Activated CD4-positive, alpha-beta memory T cell treated with anti-CD3 and anti-CD28 coated beads, Interleukin-2, amount 10 ng/mL, durations not matched to agents 7 days and 5 days (primary cell): ENCODE results near the gene TOP1. TPM values are rescaled to one million over a fixed set of nuclear protein-coding genes. Genes with fewer than 3 reads are reported as not detected.
"Not testable (repeated sequence)": the region's sequence is repeated elsewhere in the genome, so short reads cannot be mapped to it uniquely, and the experiment has no call there.

Source experiments
- CTCF ChIA-PET: fragments of 350-600 bp; sonication (Branson Sonifier 250); formaldehyde crosslinking; loops from one replicate; lab custom pipeline; 2021; ENCODE audit warnings: antibody characterized with exemption, inconsistent platforms; lab: Charles Lee
- POLR2A ChIA-PET: fragments of 350-600 bp; sonication (Branson Sonifier 250); formaldehyde crosslinking; loops from one replicate; lab custom pipeline; 2021; ENCODE audit warnings: antibody characterized with exemption; lab: Charles Lee
- DNase-seq: peaks from one replicate; pipeline ENCODE4 v3.0.0-alpha.2; 2020
- H3K27ac Mint-ChIP-seq: one replicate; pipeline ENCODE4 v1.8.0; 2021; ENCODE audit warnings: mild to moderate bottlenecking, mixed read lengths
- H3K27me3 Mint-ChIP-seq: one replicate; pipeline ENCODE4 v1.8.0; 2021; ENCODE audit warnings: mixed read lengths
- H3K36me3 Mint-ChIP-seq: one replicate; pipeline ENCODE4 v1.8.0; 2021; ENCODE audit warnings: low read depth, mixed read lengths
- H3K4me1 Mint-ChIP-seq: one replicate; pipeline ENCODE4 v1.8.0; 2021; ENCODE audit warnings: mixed read lengths
- H3K4me3 Mint-ChIP-seq: one replicate; pipeline ENCODE4 v1.8.0; 2021; ENCODE audit warnings: mild to moderate bottlenecking, mixed read lengths
- H3K9me3 Mint-ChIP-seq: one replicate; pipeline ENCODE4 v1.8.0; 2021; ENCODE audit warnings: mixed read lengths
- total RNA-seq, 2 experiments: library from RNA; stranded (reverse); gene quantifications; one replicate each; pipeline ENCODE4 v1.2.3, GENCODE V29; 2021

Gene TOP1
- total RNA-seq, 2 experiments from 2014 or later = 67.5 to 68.0 TPM

- no peaks in the 10 kb centered on the region for H3K27me3 Mint-ChIP-seq
- CTCF ChIA-PET = interaction anchor here (1.0 to 9.2 kb wide), 15 partner anchors 8 to 164 kb away, joined by 3 to 252 read pairs (median 19); no protein-coding TSS in a partner anchor
- H3K36me3 Mint-ChIP-seq = no peaks in the 10 kb centered on the region
Measured at GRCh38 chr20:40992349-40993113, 36.1 kb upstream of the TOP1 start.

GRCh38 chr20:40993794-40994540, 34.7 kb upstream of the TOP1 start:
- H3K9me3 Mint-ChIP-seq = no peaks in the 10 kb centered on the region
- no peaks in the 10 kb centered on the region for H3K36me3 Mint-ChIP-seq
- ChIA-PET POLR2A (no interaction called here), CTCF (interaction anchor here (4.1 to 9.2 kb wide), 2 partner anchors 25 to 102 kb away, joined by 25 to 252 read pairs; no protein-coding TSS in a partner anchor)
- H3K4me1 Mint-ChIP-seq = peaks cover 23% of the 10 kb centered on the region
- no peak overlapping the region for H3K27ac Mint-ChIP-seq
- no peak for DNase-seq
- no peaks in the 10 kb centered on the region for H3K27me3 Mint-ChIP-seq
- no peak overlapping the region for H3K4me3 Mint-ChIP-seq

More at GRCh38 chr20:40992349-40993113, 36.1 kb upstream of the TOP1 start:
- Mint-ChIP-seq H3K4me3 (no peak overlapping the region), H3K9me3 (no peaks in the 10 kb centered on the region), H3K4me1 (peaks cover 24% of the 10 kb centered on the region), H3K27ac (no peak overlapping the region)
- POLR2A ChIA-PET = interaction anchor here (1.0 to 3.0 kb wide), 5 partner anchors 10 to 165 kb away, joined by 3 to 15 read pairs (median 11); no protein-coding TSS in a partner anchor
- no peak for DNase-seq

- ChIA-PET CTCF (no interaction called here), POLR2A (no interaction called here)
- no peak overlapping the region for H3K27ac Mint-ChIP-seq
- no peak for DNase-seq
- H3K9me3 Mint-ChIP-seq = no peaks in the 10 kb centered on the region
- peaks cover 10% of the 10 kb centered on the region for H3K4me1 Mint-ChIP-seq
- H3K36me3 Mint-ChIP-seq = no peaks in the 10 kb centered on the region
- no peak overlapping the region for H3K4me3 Mint-ChIP-seq
- no peaks in the 10 kb centered on the region for H3K27me3 Mint-ChIP-seq
Measured at GRCh38 chr20:40996326-40996725, 32.3 kb upstream of the TOP1 start.

- H3K4me1 Mint-ChIP-seq = peaks cover 3% of the 10 kb centered on the region
- H3K36me3 Mint-ChIP-seq = no peaks in the 10 kb centered on the region
- H3K9me3 Mint-ChIP-seq = no peaks in the 10 kb centered on the region
- ChIA-PET CTCF (no interaction called here), POLR2A (no interaction called here)
- no peak overlapping the region for H3K4me3 Mint-ChIP-seq
- no peak for DNase-seq
- H3K27ac Mint-ChIP-seq = no peak overlapping the region
- no peaks in the 10 kb centered on the region for H3K27me3 Mint-ChIP-seq
Measured at GRCh38 chr20:40997116-40997515, 31.5 kb upstream of the TOP1 start.

- ChIA-PET POLR2A (no interaction called here), CTCF (interaction anchor here (3.9 kb wide), 1 partner anchor 9 kb away, joined by 37 read pairs; no protein-coding TSS in a partner anchor)
- Mint-ChIP-seq H3K27ac (no peak overlapping the region), H3K9me3 (no peaks in the 10 kb centered on the region), H3K4me3 (no peak overlapping the region), H3K36me3 (peaks cover 3% of the 10 kb centered on the region), H3K4me1 (peaks cover 26% of the 10 kb centered on the region), H3K27me3 (no peaks in the 10 kb centered on the region)
- DNase-seq = no peak
Measured at GRCh38 chr20:40999841-41000240, 28.8 kb upstream of the TOP1 start.

- Mint-ChIP-seq H3K9me3 (no peaks in the 10 kb centered on the region), H3K4me1 (peaks cover 33% of the 10 kb centered on the region), H3K27me3 (no peaks in the 10 kb centered on the region), H3K4me3 (no peak overlapping the region), H3K27ac (no peak overlapping the region), H3K36me3 (peaks cover 3% of the 10 kb centered on the region)
- ChIA-PET CTCF (interaction anchor here (3.9 kb wide), 1 partner anchor 9 kb away, joined by 37 read pairs; no protein-coding TSS in a partner anchor), POLR2A (no interaction called here)
- DNase-seq = no peak
Measured at GRCh38 chr20:41000628-41001027, 28.0 kb upstream of the TOP1 start.

- Mint-ChIP-seq H3K27me3 (no peaks in the 10 kb centered on the region), H3K4me1 (peaks cover 36% of the 10 kb centered on the region), H3K36me3 (peaks cover 3% of the 10 kb centered on the region), H3K4me3 (no peak overlapping the region), H3K9me3 (no peaks in the 10 kb centered on the region), H3K27ac (no peak overlapping the region)
- ChIA-PET CTCF (interaction anchor here (3.9 kb wide), 1 partner anchor 10 kb away, joined by 37 read pairs; no protein-coding TSS in a partner anchor), POLR2A (interaction anchor here (0.7 to 1.8 kb wide), 4 partner anchors 10 to 141 kb away, joined by 3 to 13 read pairs (median 5); no protein-coding TSS in a partner anchor)
- DNase-seq = no peak
Measured at GRCh38 chr20:41001497-41001896, 27.1 kb upstream of the TOP1 start.

- ChIA-PET POLR2A (interaction anchor here (0.9 to 1.8 kb wide), 5 partner anchors 11 to 139 kb away, joined by 3 to 13 read pairs (median 5); partner anchors contain the start of gene TOP1), CTCF (interaction anchor here (0.7 to 3.9 kb wide), 2 partner anchors 12 to 92 kb away, joined by 4 to 37 read pairs; no protein-coding TSS in a partner anchor)
- H3K4me3 Mint-ChIP-seq = peak overlapping the region; percentile 54
- H3K9me3 Mint-ChIP-seq = peaks cover 2% of the 10 kb centered on the region
- no peaks in the 10 kb centered on the region for H3K27me3 Mint-ChIP-seq
- peaks cover 5% of the 10 kb centered on the region for H3K36me3 Mint-ChIP-seq
- peak overlapping the region; percentile 99 for H3K27ac Mint-ChIP-seq
- H3K4me1 Mint-ChIP-seq = peaks cover 46% of the 10 kb centered on the region
- DNase-seq = no peak
Measured at GRCh38 chr20:41002842-41003142, 25.8 kb upstream of the TOP1 start.

GRCh38 chr20:41003143-41003935, 25.3 kb upstream of the TOP1 start:
- ChIA-PET CTCF (interaction anchor here (0.7 to 3.9 kb wide), 2 partner anchors 12 to 91 kb away, joined by 4 to 37 read pairs; no protein-coding TSS in a partner anchor), POLR2A (interaction anchor here (1.1 to 1.8 kb wide), 3 partner anchors 12 to 139 kb away, joined by 3 to 13 read pairs (median 6); partner anchors contain the start of gene TOP1)
- Mint-ChIP-seq H3K4me1 (peaks cover 51% of the 10 kb centered on the region), H3K9me3 (peaks cover 3% of the 10 kb centered on the region), H3K36me3 (peaks cover 9% of the 10 kb centered on the region), H3K27me3 (no peaks in the 10 kb centered on the region), H3K4me3 (peak overlapping the region; percentile 54), H3K27ac (peak overlapping the region; percentile 99)
- peak; percentile 78 for DNase-seq

- POLR2A ChIA-PET, CTCF ChIA-PET, H3K9me3 Mint-ChIP-seq, H3K27me3 Mint-ChIP-seq, H3K36me3 Mint-ChIP-seq, DNase-seq: not testable (repeated sequence)
- H3K4me3 Mint-ChIP-seq = peak overlapping the region; percentile 54
- peaks cover 54% of the 10 kb centered on the region for H3K4me1 Mint-ChIP-seq
- H3K27ac Mint-ChIP-seq = peak overlapping the region; percentile 99
Measured at GRCh38 chr20:41003936-41004294, 24.7 kb upstream of the TOP1 start.

- ChIA-PET CTCF (interaction anchor here (3.1 kb wide), 1 partner anchor 14 kb away, joined by 14 read pairs; no protein-coding TSS in a partner anchor), POLR2A (interaction anchor here (1.2 kb wide), 1 partner anchor 43 kb away, joined by 3 read pairs; no protein-coding TSS in a partner anchor)
- H3K27ac Mint-ChIP-seq = peak overlapping the region; percentile 99
- H3K9me3 Mint-ChIP-seq = peaks cover 3% of the 10 kb centered on the region
- H3K27me3 Mint-ChIP-seq = no peaks in the 10 kb centered on the region
- peaks cover 9% of the 10 kb centered on the region for H3K36me3 Mint-ChIP-seq
- H3K4me1 Mint-ChIP-seq = peaks cover 58% of the 10 kb centered on the region
- H3K4me3 Mint-ChIP-seq = no peak overlapping the region
- no peak for DNase-seq
Measured at GRCh38 chr20:41004531-41005360, 23.9 kb upstream of the TOP1 start.
